Measurements from ENCODE around the gene RNF6.

DNA sequence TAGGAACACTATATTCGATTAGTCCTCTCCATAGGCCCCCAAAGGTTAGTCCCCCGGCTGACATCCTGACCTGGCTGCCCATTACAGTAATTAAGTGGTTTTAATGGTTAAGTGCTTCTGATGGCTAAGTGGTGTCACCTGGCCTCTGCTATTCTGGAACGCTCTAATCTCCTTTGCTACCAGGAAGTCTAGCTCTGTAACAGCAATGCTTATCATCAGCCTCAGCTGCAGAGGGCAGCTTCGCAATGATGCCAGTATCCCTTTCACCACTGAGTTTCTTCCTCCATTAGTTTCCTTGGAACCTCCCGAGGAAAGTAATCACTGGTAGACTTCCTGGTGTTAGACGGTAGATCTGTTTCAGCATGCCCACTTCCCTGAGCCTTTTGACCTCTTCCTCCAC lies 8.6 kb upstream of the RNF6 start:
- TF ChIP-seq, protein P1, sequence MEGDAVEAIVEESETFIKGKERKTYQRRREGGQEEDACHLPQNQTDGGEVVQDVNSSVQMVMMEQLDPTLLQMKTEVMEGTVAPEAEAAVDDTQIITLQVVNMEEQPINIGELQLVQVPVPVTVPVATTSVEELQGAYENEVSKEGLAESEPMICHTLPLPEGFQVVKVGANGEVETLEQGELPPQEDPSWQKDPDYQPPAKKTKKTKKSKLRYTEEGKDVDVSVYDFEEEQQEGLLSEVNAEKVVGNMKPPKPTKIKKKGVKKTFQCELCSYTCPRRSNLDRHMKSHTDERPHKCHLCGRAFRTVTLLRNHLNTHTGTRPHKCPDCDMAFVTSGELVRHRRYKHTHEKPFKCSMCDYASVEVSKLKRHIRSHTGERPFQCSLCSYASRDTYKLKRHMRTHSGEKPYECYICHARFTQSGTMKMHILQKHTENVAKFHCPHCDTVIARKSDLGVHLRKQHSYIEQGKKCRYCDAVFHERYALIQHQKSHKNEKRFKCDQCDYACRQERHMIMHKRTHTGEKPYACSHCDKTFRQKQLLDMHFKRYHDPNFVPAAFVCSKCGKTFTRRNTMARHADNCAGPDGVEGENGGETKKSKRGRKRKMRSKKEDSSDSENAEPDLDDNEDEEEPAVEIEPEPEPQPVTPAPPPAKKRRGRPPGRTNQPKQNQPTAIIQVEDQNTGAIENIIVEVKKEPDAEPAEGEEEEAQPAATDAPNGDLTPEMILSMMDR (IDR thresholded peaks at IDR 0.05), result no peak
- no peak for TF ChIP-seq POLR2A (IDR thresholded peaks at IDR 0.05)

Measured in right lobe of liver (tissue), 4 donors.